BJ (cell line): Measurements from ENCODE around the gene SPIRE2. TPM values are rescaled to one million over a fixed set of nuclear protein-coding genes. Genes with fewer than 3 reads are reported as not detected.

Experiments
- CTCF ChIA-PET: fragments of 350-600 bp; formaldehyde crosslinking; extraction: SDS; loops from one replicate; lab custom pipeline; 2021; ENCODE audit warnings: antibody characterized with exemption, inconsistent platforms; lab: Yijun Ruan, JAX
- POLR2A ChIA-PET: fragments of 300-600 bp; sonication (Branson Sonifier 250); formaldehyde crosslinking; extraction: SDS; loops from one replicate; lab custom pipeline; 2021; ENCODE audit warnings: antibody characterized with exemption; lab: Charles Lee
- DNase-seq: peaks from one replicate; pipeline ENCODE4 v3.0.0-alpha.2; 2011; ENCODE audit warnings: low read depth
- H3K27me3 ChIP-seq: 2 replicates; pipeline ENCODE4 v1.6.0; 2011; ENCODE audit warnings: low read length; ENCODE audit not compliant: control insufficient read depth, insufficient read depth
- H3K36me3 ChIP-seq: 2 replicates; pipeline ENCODE4 v1.5.1; 2011; ENCODE audit warnings: low read length; ENCODE audit not compliant: control insufficient read depth, insufficient read depth
- H3K4me3 ChIP-seq: 2 replicates; pipeline ENCODE4 v1.5.1; 2011; ENCODE audit warnings: low read depth, mild to moderate bottlenecking, control low read depth, low read length
- CTCF ChIP-seq: IDR thresholded peaks from 2 replicates; pipeline ENCODE4 v1.5.1; 2011; ENCODE audit warnings: low read depth, mild to moderate bottlenecking, control low read depth, inconsistent platforms, low read length, moderate library complexity; ENCODE audit not compliant: insufficient read depth
- polyA plus RNA-seq: library from polyadenylated mRNA; depleted of rRNA; stranded (reverse); fragments of >200 nt; gene quantifications from 2 replicates; pipeline ENCODE4 v1.2.3, GENCODE V29; 2011

SPIRE2 gene
- polyA plus RNA-seq, 1 experiment, result 2.3 TPM

- ChIA-PET POLR2A (no interaction called here), CTCF (interaction anchor here (0.7 to 1.0 kb wide), 2 partner anchors 9 to 153 kb away, joined by 3 read pairs; no protein-coding TSS in a partner anchor)
- no peak for TF ChIP-seq CTCF
Observed at GRCh38 chr16:89853306-89853993, 25.2 kb downstream of the SPIRE2 start.

GRCh38 chr16:89855301-89855945 lies 27.1 kb downstream of the SPIRE2 start:
- Histone ChIP-seq H3K27me3 (no peaks in the 10 kb centered on the region), H3K4me3 (no peak overlapping the region), H3K36me3 (no peaks in the 10 kb centered on the region)
- CTCF ChIA-PET, result no interaction called here
- TF ChIP-seq CTCF, result no peak
- POLR2A ChIA-PET, result no interaction called here
- no peak for DNase-seq

More at GRCh38 chr16:89853306-89853993, 25.2 kb downstream of the SPIRE2 start:
- Histone ChIP-seq H3K36me3 (no peaks in the 10 kb centered on the region), H3K4me3 (no peak overlapping the region), H3K27me3 (no peaks in the 10 kb centered on the region)
- no peak for DNase-seq

- DNase-seq, result no peak
- TF ChIP-seq CTCF, result no peak
- no peaks in the 10 kb centered on the region for H3K36me3 ChIP-seq
- ChIA-PET POLR2A (interaction anchor here (0.7 kb wide), 1 partner anchor 234 kb away, joined by 8 read pairs; no protein-coding TSS in a partner anchor), CTCF (no interaction called here)
- H3K27me3 ChIP-seq, result no peaks in the 10 kb centered on the region
- H3K4me3 ChIP-seq, result no peak overlapping the region
Observed at GRCh38 chr16:89855986-89856385, 27.7 kb downstream of the SPIRE2 start.

GRCh38 chr16:89858973-89859614 lies 30.8 kb downstream of the SPIRE2 start:
- ChIA-PET CTCF (interaction anchor here (1.3 to 5.3 kb wide), 8 partner anchors 8 to 160 kb away, joined by 3 to 74 read pairs (median 22); partner anchors contain the start of genes SPATA2L and SPIRE2), POLR2A (no interaction called here)
- H3K36me3 ChIP-seq, result no peaks in the 10 kb centered on the region
- no peak for TF ChIP-seq CTCF
- H3K27me3 ChIP-seq, result no peaks in the 10 kb centered on the region
- no peak for DNase-seq
- H3K4me3 ChIP-seq, result no peak overlapping the region

- ChIA-PET POLR2A (no interaction called here), CTCF (interaction anchor here (0.6 to 5.3 kb wide), 15 partner anchors 8 to 161 kb away, joined by 3 to 74 read pairs (median 9); partner anchors contain the start of genes SPATA2L, SPIRE2 and TCF25)
- no peak overlapping the region for H3K4me3 ChIP-seq
- H3K27me3 ChIP-seq, result no peaks in the 10 kb centered on the region
- no peak for DNase-seq
- no peaks in the 10 kb centered on the region for H3K36me3 ChIP-seq
- TF ChIP-seq CTCF, result no peak
Observed at GRCh38 chr16:89859615-89860007, 31.3 kb downstream of the SPIRE2 start.
